Keratinocyte (primary cell): ENCODE data around the gene PTPRD. TPM values are rescaled to one million over a fixed set of nuclear protein-coding genes. Genes with fewer than 3 reads are reported as not detected.

Source experiments
- DNase-seq: peaks from one replicate; pipeline ENCODE4 v3.0.0-alpha.2; 2011; ENCODE audit warnings: low read depth, missing footprints, low spot score
- FAIRE-seq: peaks from 2 replicates; lab custom pipeline; 2011; peaks lifted over from hg19 to GRCh38; lab: Jason Lieb, UNC
- H2AFZ ChIP-seq: 2 replicates; pipeline ENCODE4 v1.6.0; 2012; ENCODE audit warnings: low read length, control low read depth, inconsistent platforms; ENCODE audit not compliant: control insufficient read depth
- H3K27ac ChIP-seq: 2 replicates; pipeline ENCODE4 v1.5.1; 2011; ENCODE audit warnings: low read length; ENCODE audit not compliant: control insufficient read depth, insufficient read depth
- H3K27me3 ChIP-seq: 3 replicates; pipeline ENCODE4 v1.6.0; 2011; ENCODE audit warnings: low read length; ENCODE audit not compliant: control insufficient read depth, insufficient read depth; ENCODE audit errors: extremely low read depth
- H3K36me3 ChIP-seq, 2 experiments: 2 replicates in 1 of 2; 3 replicates in 1 of 2; pipeline ENCODE4 v1.5.1; 2011; ENCODE audit warnings: low read length in 2 of 2, mild to moderate bottlenecking in 1 of 2; ENCODE audit not compliant: control insufficient read depth in 2 of 2, insufficient read depth in 2 of 2; ENCODE audit errors: extremely low read depth in 1 of 2
- H3K4me1 ChIP-seq: 3 replicates; pipeline ENCODE4 v1.5.1; 2011; ENCODE audit warnings: low read length; ENCODE audit not compliant: control insufficient read depth, insufficient read depth; ENCODE audit errors: extremely low read depth
- H3K4me2 ChIP-seq: 3 replicates; pipeline ENCODE4 v1.6.0; 2011; ENCODE audit warnings: low read depth, low read length; ENCODE audit not compliant: control insufficient read depth, insufficient read depth; ENCODE audit errors: extremely low read depth
- H3K4me3 ChIP-seq, 3 experiments: fragments of 200-600 bp in 1 of 3; sonication (generic) in 1 of 3; 2 replicates in 2 of 3; 3 replicates in 1 of 3; pipeline ENCODE4 v1.5.1; 2011 to 2016; ENCODE audit warnings: low read length in 3 of 3, mild to moderate bottlenecking in 3 of 3, control low read depth in 2 of 3, inconsistent platforms in 1 of 3, low read depth in 1 of 3, mixed read lengths in 1 of 3, mixed run types in 1 of 3, moderate library complexity in 1 of 3; ENCODE audit not compliant: control insufficient read depth in 2 of 3, insufficient read depth in 2 of 3; ENCODE audit errors: extremely low read depth in 1 of 3
- H3K79me2 ChIP-seq: 2 replicates; pipeline ENCODE4 v1.6.0; 2012; ENCODE audit warnings: low read length; ENCODE audit not compliant: control insufficient read depth, insufficient read depth
- H3K9ac ChIP-seq: 3 replicates; pipeline ENCODE4 v1.6.0; 2011; ENCODE audit warnings: low read length; ENCODE audit not compliant: control insufficient read depth, insufficient read depth; ENCODE audit errors: extremely low read depth
- H3K9me1 ChIP-seq: 3 replicates; pipeline ENCODE4 v1.6.0; 2011; ENCODE audit warnings: low read length; ENCODE audit not compliant: control insufficient read depth, insufficient read depth; ENCODE audit errors: extremely low read depth
- H3K9me3 ChIP-seq: 2 replicates; pipeline ENCODE4 v1.5.1; 2012; ENCODE audit warnings: low read depth, low read length; ENCODE audit not compliant: control insufficient read depth
- H4K20me1 ChIP-seq: 3 replicates; pipeline ENCODE4 v1.6.0; 2011; ENCODE audit warnings: low read length; ENCODE audit not compliant: control insufficient read depth, insufficient read depth; ENCODE audit errors: extremely low read depth
- CTCF ChIP-seq, 3 experiments: IDR thresholded peaks in 1 of 3; conservative IDR thresholded peaks in 1 of 3; optimal IDR thresholded peaks in 1 of 3; 2 replicates in 2 of 3; 3 replicates in 1 of 3; pipeline versions ENCODE3 to v1.5.1; 2011; ENCODE audit warnings: low read length in 3 of 3, mild to moderate bottlenecking in 3 of 3, moderate library complexity in 2 of 3, control low read depth in 1 of 3, inconsistent platforms in 1 of 3; ENCODE audit not compliant: insufficient read depth in 2 of 3; ENCODE audit errors: extremely low read depth in 1 of 3
- EZH2 ChIP-seq: IDR thresholded peaks from one replicate; pipeline ENCODE4 v1.6.1; 2012; ENCODE audit warnings: inconsistent platforms, mild to moderate bottlenecking, low read length, moderate library complexity
- dilution Hi-C: fragments of 300-500 bp; cut with MboI; formaldehyde crosslinking; loops from one replicate; pipeline ENCODE4 v1.7.0; 2020; ENCODE audit warnings: low sequenced_read_pairs; ENCODE audit not compliant: extremely low pct_ligation_motif_present
- polyA plus RNA-seq, 5 experiments: library from polyadenylated mRNA; depleted of rRNA in 3 of 5; stranded (reverse) in 3 of 5; stranded (forward) in 1 of 5; unstranded in 1 of 5; fragments of >200 nt; gene quantifications; 1 replicate in 1 of 5; 2 replicates in 3 of 5; 3 replicates in 1 of 5; pipeline versions ENCODE4 v1.2.1 to v1.2.3, GENCODE V29; 2011 to 2012; ENCODE audit warnings: missing spikeins in 2 of 5, low read depth in 1 of 5, low replicate concordance in 1 of 5

PTPRD gene
- polyA plus RNA-seq, 1 donor (not counting 4 experiments of a cell fraction or from before 2014, with no cell fraction given) = 0.10 TPM

DNA sequence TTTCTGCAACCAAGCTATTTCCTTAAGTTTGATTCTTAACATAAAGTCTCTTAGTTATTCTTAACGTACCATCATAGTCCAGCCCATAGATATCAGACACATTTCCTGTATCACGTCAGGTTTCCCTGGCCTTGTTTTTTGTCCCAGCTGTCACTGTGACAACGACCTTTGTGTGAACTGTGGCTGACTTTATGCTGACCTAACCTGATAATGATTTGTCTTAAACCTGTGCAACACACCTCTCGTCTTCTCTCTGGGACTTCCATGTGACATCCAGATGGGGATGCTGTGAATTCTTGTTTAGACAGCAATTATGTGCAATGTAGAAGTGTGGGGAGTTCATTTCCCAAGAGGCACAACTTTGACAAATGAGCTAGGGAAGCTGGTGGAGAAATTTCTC lies 662.8 kb downstream of the PTPRD start:
- DNase-seq (no peak), FAIRE-seq (no peak)
- Histone ChIP-seq H2AFZ (no peak overlapping the region), H3K9me3 (no peaks in the 10 kb centered on the region), H3K9ac (no peak overlapping the region), H3K36me3 (no peaks in the 10 kb centered on the region), H3K4me3 (no peak overlapping the region), H3K9me1 (no peaks in the 10 kb centered on the region), H3K4me2 (no peak overlapping the region), H3K27me3 (no peaks in the 10 kb centered on the region), H3K27ac (no peak overlapping the region), H4K20me1 (no peaks in the 10 kb centered on the region), H3K79me2 (no peaks in the 10 kb centered on the region), H3K4me1 (no peaks in the 10 kb centered on the region)
- dilution Hi-C loops = no loop called here
- TF ChIP-seq CTCF (optimal IDR thresholded peaks at IDR 0.05 in 1 of 3, IDR thresholded peaks at IDR 0.05 in 1 of 3, conservative IDR thresholded peaks at IDR 0.05 in 1 of 3; ENCODE audit: extremely low read depth in 1 of 3, insufficient read depth in 2 of 3, low read length in 3 of 3) (no peak), EZH2 (no peak)

DNA sequence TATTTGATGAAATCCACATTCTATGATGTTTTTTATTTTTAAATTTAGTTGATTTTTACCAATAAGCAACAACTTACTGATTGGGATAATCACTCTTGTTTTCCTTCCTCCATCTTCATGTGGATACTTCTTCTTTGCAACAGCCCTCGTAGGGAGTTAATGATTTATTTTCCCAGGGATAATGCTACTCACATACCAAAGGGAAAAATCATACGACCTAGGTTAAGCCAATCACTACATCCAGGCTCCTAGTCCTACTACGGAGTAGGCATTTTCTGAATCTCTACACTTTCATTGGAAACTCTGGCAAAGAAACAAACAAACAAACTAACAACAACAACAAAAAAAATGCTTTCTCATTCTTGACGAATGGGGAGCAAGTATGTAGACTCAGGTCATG lies 663.4 kb downstream of the PTPRD start:
- Histone ChIP-seq H3K9ac (no peak overlapping the region), H3K4me1 (no peaks in the 10 kb centered on the region), H3K4me2 (no peak overlapping the region), H3K27me3 (no peaks in the 10 kb centered on the region), H3K9me3 (no peaks in the 10 kb centered on the region), H3K79me2 (no peaks in the 10 kb centered on the region), H2AFZ (no peak overlapping the region), H3K27ac (no peak overlapping the region), H3K9me1 (no peaks in the 10 kb centered on the region), H3K4me3 (no peak overlapping the region), H3K36me3 (no peaks in the 10 kb centered on the region), H4K20me1 (no peaks in the 10 kb centered on the region)
- TF ChIP-seq CTCF (optimal IDR thresholded peaks at IDR 0.05 in 1 of 3, IDR thresholded peaks at IDR 0.05 in 1 of 3, conservative IDR thresholded peaks at IDR 0.05 in 1 of 3; ENCODE audit: extremely low read depth in 1 of 3, insufficient read depth in 2 of 3, low read length in 3 of 3) (no peak), EZH2 (no peak)
- FAIRE-seq = no peak
- dilution Hi-C loops = no loop called here
- DNase-seq = no peak
